Astrocyte of the spinal cord (primary cell): ENCODE results near the gene PHF12.
A peak's percentile ranks its signal among the peaks of the same experiment; 100 is the strongest.

Source experiments
- DNase-seq: peaks from one replicate; pipeline ENCODE4 v3.0.0; 2011; ENCODE audit warnings: low read depth, low spot score
- H3K4me3 ChIP-seq: 2 replicates; pipeline ENCODE4 v1.5.1; 2011; ENCODE audit warnings: low read depth, mild to moderate bottlenecking, low read length, moderate library complexity
- in situ Hi-C: cut with HindIII; loops from 2 replicates; pipeline ENCODE4 v1.10.0; 2017; ENCODE audit warnings: low sequenced_read_pairs
- TF ChIP-seq, protein P1 (sequence below): IDR thresholded peaks from 2 replicates; pipeline ENCODE4 v1.5.1; 2012; ENCODE audit warnings: low read depth, mild to moderate bottlenecking, low read length, inconsistent platforms

The PHF12 gene

DNA sequence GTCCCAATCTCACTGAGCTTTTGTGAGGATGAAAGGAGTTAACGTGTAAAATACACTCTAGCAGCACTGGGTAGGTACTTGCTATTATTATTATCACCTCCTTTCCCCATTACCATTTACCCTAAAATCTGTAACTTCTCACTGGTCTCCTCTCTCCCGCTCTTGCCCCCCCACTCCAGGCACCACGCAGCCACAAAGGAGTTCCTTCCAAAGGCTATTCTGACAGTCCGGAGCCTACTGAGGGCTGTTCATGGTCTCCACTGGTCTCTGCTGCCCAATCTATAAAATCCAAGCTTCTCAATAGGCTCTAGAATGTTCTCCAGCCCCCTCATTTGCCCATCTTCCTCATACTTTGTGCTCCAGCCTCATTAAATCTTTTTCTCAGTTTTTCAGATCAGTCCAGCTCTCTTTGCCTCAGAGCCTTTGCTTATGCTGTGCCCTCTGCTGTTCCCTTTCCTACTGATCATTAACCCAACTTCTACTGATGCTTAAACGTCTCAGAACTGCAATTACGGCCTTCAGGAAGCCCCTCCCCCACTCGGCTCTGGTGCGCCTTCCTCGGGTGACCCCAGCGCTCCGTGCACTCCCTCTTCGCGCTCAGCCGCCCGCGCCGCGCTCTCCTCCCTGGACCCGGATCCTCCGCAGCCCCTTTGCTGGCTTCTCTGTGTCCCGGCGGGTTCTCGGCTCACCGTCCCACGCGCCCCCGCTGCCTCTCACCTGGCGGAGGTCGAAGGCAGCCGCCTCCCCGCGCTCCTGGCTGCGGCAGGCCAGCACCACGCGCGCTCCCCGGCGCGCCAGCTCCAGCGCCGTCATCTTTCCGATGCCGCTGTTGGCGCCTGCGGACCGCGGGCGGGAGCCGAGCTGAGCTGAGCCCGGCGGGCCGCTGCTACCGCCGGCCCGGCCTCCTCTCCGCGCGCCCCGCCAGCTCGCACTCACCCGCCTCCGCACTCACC lies 49.2 kb downstream of the PHF12 start:
- in situ Hi-C loops, result no loop called here
- TF ChIP-seq, protein P1, sequence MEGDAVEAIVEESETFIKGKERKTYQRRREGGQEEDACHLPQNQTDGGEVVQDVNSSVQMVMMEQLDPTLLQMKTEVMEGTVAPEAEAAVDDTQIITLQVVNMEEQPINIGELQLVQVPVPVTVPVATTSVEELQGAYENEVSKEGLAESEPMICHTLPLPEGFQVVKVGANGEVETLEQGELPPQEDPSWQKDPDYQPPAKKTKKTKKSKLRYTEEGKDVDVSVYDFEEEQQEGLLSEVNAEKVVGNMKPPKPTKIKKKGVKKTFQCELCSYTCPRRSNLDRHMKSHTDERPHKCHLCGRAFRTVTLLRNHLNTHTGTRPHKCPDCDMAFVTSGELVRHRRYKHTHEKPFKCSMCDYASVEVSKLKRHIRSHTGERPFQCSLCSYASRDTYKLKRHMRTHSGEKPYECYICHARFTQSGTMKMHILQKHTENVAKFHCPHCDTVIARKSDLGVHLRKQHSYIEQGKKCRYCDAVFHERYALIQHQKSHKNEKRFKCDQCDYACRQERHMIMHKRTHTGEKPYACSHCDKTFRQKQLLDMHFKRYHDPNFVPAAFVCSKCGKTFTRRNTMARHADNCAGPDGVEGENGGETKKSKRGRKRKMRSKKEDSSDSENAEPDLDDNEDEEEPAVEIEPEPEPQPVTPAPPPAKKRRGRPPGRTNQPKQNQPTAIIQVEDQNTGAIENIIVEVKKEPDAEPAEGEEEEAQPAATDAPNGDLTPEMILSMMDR, result no peak
- peak overlapping the region; percentile 46 for H3K4me3 ChIP-seq
- no peak for DNase-seq

DNA sequence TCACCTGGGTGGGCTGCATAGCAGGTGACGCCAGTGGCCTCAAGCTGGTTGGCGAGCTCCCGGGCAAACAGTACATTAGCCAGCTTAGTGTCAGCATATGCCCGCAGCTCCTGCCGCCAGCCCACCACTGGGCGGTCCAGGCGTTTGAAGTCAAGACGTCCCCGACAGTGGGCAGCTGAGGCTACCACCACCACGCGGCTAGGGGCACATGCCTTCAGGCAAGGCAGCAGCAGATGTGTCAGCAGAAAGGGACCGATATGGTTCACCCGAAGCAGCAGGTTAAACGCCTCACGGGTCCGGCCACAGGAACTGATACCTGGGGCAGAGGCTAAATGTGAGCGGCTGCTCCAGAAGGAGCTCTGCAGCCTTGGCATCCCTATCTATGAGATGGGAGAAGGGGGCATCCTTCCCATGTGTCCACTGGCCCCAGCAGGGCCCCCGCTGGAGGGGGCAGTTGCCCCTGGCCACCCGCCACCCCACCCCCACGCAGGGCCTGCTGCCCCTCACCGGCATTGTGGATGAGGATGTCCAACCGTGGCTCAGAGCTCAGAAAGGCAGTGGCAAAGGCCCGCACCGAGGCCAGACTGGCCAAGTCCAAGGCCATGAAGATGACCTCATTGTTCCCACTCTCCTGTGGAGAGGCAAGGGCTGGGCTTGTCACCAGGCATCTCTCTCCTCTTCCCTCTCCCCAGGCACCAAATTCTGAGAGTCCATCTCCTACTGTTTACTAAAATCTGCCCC lies 50.2 kb downstream of the PHF12 start:
- in situ Hi-C loops, result no loop called here
- no peak for DNase-seq
- TF ChIP-seq, protein P1, result no peak
- H3K4me3 ChIP-seq, result no peak overlapping the region

DNA sequence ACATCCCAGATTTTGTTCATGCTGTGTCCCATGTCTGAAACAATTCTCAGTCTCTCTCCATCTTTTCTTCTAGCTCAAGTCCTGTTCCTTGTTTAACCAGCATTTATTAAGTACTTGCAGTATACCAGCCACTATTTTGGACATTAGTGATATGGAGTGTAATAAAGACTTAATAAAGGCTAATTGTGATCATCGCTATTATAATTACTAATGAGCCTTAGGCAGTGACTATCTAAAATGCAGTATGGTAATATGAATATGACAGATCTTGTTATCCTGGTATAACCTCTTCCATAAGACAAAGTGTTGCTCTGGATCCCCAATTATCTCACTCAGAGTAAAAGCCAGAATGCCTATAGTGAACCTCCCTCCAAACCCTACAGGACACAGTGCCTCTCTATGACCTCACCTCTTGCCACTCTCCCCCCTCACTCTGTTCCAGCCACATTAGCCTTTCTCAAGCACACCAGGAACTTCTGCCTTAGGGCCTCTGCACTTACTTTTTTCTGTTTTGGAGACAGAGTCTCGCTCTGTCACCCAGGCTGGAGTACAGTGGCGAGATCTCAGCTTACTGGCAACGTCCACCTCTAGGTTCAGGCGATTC lies 52.0 kb downstream of the PHF12 start:
- TF ChIP-seq, protein P1, result no peak
- in situ Hi-C loops, result no loop called here
- DNase-seq, result no peak
- H3K4me3 ChIP-seq, result no peak overlapping the region

DNA sequence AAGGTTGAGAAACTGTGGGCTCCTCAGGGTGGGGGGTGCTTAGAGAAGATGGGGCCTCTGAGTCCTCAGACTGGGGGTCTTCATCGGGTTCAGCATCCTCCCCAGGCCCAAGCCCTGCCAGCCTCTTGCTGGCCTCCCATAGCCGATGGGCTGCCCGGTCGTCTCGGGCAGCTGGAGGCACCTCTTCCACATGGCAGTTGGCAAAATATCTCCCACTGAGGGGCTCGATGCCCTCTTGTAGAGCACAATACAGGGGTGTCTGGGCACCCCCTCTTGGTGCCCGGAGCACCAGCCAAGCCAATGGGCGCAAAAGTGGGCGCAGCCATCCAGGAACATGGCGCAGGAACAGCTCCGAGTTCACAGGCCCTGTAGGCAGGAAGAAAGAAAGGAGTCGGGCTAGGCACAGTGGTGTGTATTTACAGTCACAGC lies 52.8 kb downstream of the PHF12 start:
- TF ChIP-seq, protein P1, result no peak
- DNase-seq, result no peak
- in situ Hi-C loops, result no loop called here
- no peak overlapping the region for H3K4me3 ChIP-seq

DNA sequence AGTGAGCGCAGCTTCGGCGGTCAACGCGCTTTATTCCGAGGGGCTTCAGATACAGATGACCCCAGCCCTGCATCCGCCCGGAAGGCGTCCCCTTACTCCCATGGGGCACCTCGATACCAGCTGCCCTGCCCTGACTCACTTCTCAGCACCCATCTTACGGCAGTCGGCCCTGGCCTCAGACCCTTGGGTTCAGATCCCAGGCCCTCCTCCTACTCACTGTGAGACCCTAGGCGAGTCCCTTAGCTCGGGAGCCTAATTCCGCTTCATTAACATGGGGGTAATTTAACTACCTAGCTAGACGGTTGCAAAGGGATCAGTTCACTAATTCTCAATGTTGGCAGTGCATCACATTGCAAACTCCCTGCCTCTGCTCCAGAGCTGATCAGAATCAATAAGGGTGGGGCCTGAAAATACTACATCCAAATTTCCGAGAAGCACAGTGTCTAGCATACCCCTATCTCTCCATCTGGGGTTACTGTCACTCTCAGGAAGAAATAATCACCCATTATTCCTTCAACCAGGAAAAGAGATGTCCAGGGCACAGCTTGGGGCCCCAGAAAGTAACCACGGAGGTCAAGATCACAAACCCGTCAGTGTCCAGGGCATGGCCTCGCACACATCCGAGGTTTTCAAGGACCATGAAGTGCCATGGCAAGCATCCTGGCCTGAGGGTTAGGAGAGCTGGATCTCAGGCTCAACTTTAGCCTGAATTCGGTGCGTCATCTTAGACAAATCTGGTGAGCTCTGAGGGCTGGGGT lies 53.4 kb downstream of the PHF12 start:
- H3K4me3 ChIP-seq, result peak overlapping the region; percentile 76
- DNase-seq, result no peak
- TF ChIP-seq, protein P1, result no peak
- in situ Hi-C loops, result no loop called here
